CD4-positive, alpha-beta T cell treated with Interferon alpha-2 for 1 hour (primary cell): ENCODE data around the gene GLCCI1.

Experiments
- DNase-seq, 2 donors: peaks; one replicate each; pipeline ENCODE4 v3.0.0-alpha.2; 2020 to 2022

GLCCI1 gene

GRCh38 chr7:7964250-7964649 is 4.3 kb upstream of the GLCCI1 start:
- DNase-seq, result no peak

- no peak for DNase-seq
These were observed 3.9 kb upstream of the GLCCI1 start for GRCh38 chr7:7964691-7965090.

- no peak for DNase-seq
These were observed 3.3 kb upstream of the GLCCI1 start for GRCh38 chr7:7965301-7965700.

- DNase-seq, result no peak
These were observed 2.4 kb upstream of the GLCCI1 start for GRCh38 chr7:7966141-7966734.

- no peak for DNase-seq
These were observed 581 bp upstream of the GLCCI1 start for GRCh38 chr7:7967886-7968543.

GRCh38 chr7:7969306-7970236 is 975 bp downstream of the GLCCI1 start:
- DNase-seq, result peak; percentile 38 to 56

GRCh38 chr7:7970237-7970530 is 1.6 kb downstream of the GLCCI1 start:
- no peak for DNase-seq

GRCh38 chr7:7970531-7971307 is 2.1 kb downstream of the GLCCI1 start:
- peak in 1 of 2 donors; percentile 36 for DNase-seq

- DNase-seq, result no peak
These were observed 2.9 kb downstream of the GLCCI1 start for GRCh38 chr7:7971308-7972040.

GRCh38 chr7:7972128-7972527 is 3.5 kb downstream of the GLCCI1 start:
- peak in 1 of 2 donors; percentile 47 for DNase-seq

GRCh38 chr7:7972922-7973594 is 4.5 kb downstream of the GLCCI1 start:
- no peak for DNase-seq

GRCh38 chr7:7976677-7977076 is 8.1 kb downstream of the GLCCI1 start:
- no peak for DNase-seq

GRCh38 chr7:7977774-7978173 is 9.2 kb downstream of the GLCCI1 start:
- no peak for DNase-seq

- no peak for DNase-seq
These were observed 10.3 kb downstream of the GLCCI1 start for GRCh38 chr7:7978860-7979259.

- DNase-seq, result no peak
These were observed 11.0 kb downstream of the GLCCI1 start for GRCh38 chr7:7979558-7979957.

- no peak for DNase-seq
These were observed 11.5 kb downstream of the GLCCI1 start for GRCh38 chr7:7980134-7980533.

- DNase-seq, result no peak
These were observed 14.3 kb downstream of the GLCCI1 start for GRCh38 chr7:7982904-7983303.

GRCh38 chr7:7984424-7984823 is 15.8 kb downstream of the GLCCI1 start:
- DNase-seq, result no peak

GRCh38 chr7:7988706-7989105 is 20.1 kb downstream of the GLCCI1 start:
- no peak for DNase-seq

GRCh38 chr7:7989133-7989532 is 20.5 kb downstream of the GLCCI1 start:
- no peak for DNase-seq

GRCh38 chr7:7989616-7990440 is 21.2 kb downstream of the GLCCI1 start:
- DNase-seq, result no peak
